ENCODE results near the gene ERC2.

GRCh38 chr3:56410576-56410975 lies 57.7 kb downstream of the ERC2 start:
- TF ChIP-seq CTCF (tag by site-specific recombination; IDR thresholded peaks at IDR 0.05) (no peak), OSR2 (tag by site-specific recombination; IDR thresholded peaks at IDR 0.05) (no peak), REST (tag by site-specific recombination; IDR thresholded peaks at IDR 0.05) (no peak), ZNF830 (tag by site-specific recombination; IDR thresholded peaks at IDR 0.05; ENCODE audit: low read depth) (no peak), PBX3 (CRISPR knock-in tag; IDR thresholded peaks at IDR 0.05) (no peak), ZNF133 (tag by site-specific recombination; IDR thresholded peaks at IDR 0.05) (no peak), PRDM4 (tag by site-specific recombination; IDR thresholded peaks at IDR 0.05) (no peak), ZNF266 (tag by site-specific recombination; IDR thresholded peaks at IDR 0.05; ENCODE audit: low read depth) (no peak), YY2 (tag by site-specific recombination; IDR thresholded peaks at IDR 0.05) (no peak), ZNF423 (tag by site-specific recombination; IDR thresholded peaks at IDR 0.05) (no peak), ZNF404 (tag by site-specific recombination; IDR thresholded peaks at IDR 0.05) (no peak), MYNN (tag by site-specific recombination; IDR thresholded peaks at IDR 0.05; ENCODE audit: borderline replicate concordance) (no peak), ZNF544 (tag by site-specific recombination; IDR thresholded peaks at IDR 0.05) (no peak)

Data from HEK293 (cell line).